NK-92 (cell line): ENCODE data around the gene SORCS2.

Experiments
- DNase-seq: peaks from one replicate; lab custom pipeline; 2025; ENCODE audit not compliant: unreplicated experiment; lab: John Stamatoyannopoulos, UW

The SORCS2 gene

DNA sequence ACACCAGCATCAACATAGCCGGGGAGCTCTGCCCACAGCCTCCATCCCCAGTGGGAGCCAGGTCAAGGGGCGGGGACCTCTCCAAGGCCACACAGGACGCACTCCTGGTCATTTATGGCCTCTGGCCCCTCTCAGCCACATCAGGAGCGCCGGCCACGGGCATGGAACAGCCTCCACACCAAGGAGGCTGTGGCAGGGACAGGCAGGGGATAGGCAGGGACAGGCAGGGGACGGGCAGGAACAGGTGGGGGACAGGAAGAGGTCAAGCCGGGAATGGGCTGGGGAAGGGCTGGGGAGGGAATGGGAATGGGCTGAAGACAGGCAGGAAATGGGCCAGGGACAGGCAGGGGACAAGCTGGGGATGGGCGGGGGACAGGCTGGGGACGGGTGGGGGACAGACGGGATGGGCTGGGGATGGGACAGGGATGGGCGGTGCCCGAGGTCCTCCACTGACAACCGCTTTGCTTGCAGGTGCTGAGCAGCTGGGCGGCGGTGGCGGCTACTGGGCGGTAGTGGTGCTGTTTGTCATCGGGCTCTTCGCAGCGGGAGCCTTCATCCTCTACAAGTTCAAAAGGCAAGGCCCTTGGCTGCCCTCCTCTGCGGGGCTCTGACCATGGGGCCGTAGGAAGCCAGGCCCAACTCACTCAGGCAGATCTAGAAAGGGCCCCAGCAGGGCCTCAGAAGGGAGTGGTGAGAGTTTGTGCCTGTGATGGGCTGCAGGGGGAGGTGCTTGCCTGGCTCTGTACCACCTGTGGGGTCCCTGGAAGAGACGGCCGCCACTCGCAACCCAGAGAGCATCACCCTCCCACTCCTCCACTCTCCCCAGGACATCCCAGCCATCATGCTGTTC, 541.7 kb downstream of the SORCS2 start:
- no peak for DNase-seq

DNA sequence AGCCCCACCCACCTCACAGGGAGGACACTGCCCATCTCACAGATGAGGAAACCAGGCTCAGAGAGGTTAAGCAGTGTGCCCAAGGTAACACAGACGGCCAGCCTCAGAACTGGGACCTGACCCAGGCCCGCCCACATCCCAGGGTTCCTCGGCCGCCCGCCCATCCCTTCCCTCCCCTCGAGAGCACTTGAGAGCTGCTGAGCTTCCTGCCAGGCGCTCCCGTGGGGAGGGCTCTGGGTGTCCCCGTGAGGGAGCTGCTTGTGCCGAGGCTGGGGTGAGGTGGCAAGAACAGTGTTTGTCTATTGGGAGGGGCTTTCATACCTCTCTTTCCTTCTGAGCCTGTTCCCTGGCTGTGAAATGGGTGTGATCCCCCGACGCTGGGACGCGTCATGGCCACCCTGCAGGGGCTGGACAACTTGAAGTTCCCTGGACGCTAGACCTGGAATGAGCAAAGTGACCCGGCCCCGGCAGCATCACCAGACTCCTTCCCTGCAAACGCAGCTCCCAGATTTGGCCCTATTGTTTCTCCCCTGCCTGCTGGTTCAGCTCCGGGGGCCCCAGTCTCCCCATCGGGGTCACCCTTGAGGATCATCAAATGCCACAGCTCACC, 542.4 kb downstream of the SORCS2 start:
- DNase-seq = no peak

DNA sequence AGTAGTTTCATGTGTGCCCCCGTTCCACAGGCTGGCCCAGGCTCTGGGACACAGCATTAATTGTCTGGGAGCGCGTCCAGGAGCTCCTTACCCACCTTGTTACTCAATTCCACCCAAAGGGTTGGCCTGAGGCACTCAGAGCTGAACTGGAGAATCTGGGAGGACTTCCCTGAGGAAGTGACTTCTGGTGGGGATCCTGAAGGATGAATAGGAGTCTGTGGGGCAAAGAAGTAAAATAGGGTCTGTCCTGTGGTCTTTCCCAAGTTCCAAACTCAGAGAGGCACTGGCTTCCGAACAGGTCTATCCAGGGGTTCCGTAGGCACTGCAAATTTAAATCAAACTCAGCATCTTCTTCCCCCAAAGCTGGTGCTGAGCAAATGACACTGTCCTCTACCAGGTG, 543.1 kb downstream of the SORCS2 start:
- DNase-seq = no peak

DNA sequence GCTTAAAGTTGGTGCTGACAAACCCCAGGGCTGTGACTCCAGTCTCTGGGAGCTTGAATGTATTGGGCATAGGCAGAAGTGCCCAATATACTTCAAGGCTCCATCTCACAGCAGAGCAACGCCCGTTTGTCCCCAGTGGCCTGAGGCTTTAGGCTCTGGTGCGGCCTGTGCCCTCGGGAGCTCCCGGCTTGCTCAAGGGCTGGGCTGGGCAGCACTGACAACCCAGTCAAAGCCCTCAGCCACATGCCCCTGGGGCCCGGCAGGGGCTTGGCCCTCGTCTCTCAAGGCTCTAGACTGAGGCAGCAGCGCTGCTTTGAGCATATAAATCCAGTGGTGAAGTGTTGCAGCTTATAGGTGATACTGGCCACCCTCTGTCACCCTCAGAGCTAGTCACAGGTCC, 543.6 kb downstream of the SORCS2 start:
- DNase-seq = no peak

DNA sequence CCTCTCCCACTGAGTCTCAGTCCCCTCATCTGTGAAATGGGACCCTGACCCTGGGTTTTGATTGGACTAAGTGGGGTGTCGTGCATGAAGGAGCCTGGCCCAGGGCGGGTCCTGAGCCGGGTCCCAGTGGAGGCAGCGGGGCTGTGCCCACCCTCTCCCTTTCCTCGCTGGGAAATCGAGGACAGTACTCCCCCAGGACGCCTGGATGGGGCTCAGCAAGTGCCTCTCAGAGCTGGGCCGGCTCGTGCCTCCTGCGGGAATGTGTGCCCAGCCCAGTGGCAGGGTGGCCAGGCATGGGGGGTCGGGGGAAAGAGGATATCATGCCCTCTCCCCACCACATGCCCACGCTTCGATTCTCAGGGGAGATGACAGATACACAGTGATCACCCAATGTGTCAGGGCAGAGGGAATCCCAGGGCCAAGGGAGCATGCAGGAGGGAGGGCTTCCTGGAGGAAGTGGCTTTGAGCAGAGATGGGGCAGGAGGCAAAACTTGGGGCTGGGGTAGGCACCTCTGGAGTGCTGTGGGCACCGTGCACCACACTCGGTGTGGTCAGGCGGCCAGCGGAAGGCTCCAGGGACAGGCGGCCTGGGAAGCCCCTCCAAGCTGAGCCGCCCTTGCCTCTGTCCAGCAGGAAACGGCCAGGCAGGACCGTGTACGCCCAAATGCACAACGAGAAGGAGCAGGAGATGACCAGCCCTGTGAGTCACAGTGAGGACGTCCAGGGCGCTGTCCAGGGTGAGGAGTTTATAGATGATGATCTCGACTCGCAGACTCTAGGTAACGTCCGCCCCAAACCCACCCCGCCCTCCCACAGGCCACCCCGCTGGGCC, 544.3 kb downstream of the SORCS2 start:
- no peak for DNase-seq

DNA sequence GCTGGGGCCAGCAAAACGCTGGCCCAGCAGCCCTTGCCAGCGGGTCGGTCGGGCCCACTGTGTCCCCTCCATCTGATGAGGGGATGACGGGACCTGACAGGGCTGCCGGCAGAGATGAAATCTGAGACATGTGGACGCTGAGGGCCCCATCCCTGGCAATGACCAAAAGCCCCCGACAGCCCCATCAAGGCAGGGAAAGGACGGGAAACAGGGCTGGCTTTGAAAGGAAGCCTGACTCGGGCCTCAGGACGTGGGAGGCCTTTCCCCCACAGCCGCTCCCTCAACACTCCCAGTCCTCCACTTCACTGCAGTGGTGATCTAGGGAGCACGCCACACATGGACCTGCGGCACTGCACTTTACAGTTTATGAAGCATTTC, 544.9 kb downstream of the SORCS2 start:
- DNase-seq = no peak

DNA sequence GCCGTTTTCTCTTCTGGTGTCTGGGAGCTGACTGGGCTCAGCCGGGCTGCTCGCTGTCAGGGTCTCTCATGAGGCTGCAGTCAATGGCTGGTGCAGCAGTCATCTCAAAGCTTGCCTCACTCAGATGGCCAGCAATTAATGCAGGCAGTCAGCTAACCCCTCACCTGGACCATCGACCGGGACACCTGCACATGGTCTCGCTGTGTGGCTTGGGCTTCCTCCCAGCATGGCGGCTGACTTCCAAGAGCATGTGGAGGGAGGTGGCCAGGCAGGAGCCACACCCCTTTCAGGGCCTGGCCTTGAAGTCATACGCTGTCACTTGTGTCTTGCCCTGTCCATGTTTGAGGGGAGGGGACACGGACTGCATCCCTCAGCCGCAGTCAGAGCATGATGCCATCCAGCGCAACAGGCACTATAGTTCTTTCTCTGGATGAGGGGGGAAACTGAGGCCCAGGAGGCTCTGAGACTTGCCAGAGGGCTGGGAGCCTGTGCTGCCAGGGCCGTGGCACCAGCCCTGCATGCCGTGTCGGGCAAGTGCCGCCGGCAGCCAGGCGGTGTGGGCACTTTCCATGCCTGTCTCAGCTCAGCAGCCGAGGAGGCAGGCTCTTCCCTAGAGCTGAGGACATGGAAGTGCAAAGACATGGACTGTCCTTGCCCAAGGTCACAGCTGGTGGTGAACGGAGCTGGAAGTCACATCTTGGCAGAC, 545.6 kb downstream of the SORCS2 start:
- no peak for DNase-seq

DNA sequence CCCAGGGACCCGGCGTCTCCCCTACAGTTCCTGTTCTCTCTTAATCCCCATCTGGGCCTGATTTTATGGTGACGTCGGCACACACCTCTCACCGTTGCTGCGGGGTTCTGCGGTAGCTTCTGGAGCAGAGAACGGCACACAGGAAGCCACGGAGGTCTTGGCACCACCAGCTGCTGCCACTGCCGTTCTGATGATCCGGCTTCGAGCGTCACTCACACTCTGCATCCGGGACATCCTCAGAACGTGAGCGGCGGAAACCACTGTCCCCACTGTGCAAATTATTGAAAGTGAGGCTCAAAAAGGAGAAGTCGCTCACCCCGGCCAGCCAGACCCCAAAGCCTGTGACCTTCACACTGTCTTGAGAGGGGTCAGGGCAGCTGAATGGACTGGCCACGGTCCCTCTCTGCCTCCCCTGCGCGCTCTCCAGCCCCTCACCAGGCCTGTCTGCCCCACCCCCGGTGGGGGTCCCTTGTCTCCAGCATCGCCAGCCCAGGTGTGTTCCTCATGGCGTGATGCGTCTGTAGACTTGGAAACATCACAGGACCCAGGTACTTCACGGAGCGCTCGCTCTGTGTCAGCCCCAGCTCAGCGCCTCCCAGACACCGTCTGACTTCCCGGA, 546.2 kb downstream of the SORCS2 start:
- no peak for DNase-seq

DNA sequence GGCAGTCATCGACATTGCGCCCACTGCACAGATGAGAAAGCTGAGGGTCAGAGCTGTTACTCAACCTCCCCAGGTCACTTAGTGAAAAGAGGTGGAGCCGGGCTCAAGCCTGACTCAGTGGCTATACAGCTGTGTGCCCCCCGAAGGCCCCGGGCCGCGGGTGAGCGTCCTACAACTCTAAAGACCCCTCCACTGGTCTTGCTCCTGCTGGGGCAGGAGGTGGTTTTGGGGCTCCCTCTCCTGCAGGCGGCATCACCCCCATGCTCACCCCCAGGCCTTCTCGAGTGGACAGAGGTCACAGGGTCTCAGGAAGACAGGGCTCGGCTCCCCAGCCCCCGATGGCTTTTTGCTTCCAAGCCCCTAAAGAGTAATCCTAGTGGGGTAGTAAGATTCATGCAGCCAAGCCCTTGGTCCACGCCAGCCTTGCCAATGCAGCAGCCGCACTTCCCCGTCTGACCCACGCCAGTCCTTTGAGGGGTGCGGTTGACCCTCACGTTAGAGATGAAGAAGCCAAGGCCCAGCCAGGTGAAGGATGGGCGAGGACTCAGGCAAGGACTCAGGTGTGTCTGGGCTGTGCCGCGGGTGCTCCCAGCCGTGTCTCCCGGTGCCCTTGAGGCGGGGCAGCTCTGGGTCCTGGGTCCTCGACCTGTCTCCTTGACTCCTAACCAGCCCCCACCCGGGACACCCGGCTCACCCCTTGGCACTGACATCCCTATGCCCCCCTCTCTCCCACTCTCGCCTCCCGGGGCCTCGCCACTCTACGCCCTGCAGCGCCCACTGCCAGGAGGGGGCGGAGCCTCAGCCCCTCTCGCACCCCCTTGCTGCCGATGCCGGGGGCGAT, 547.0 kb downstream of the SORCS2 start:
- no peak for DNase-seq

DNA sequence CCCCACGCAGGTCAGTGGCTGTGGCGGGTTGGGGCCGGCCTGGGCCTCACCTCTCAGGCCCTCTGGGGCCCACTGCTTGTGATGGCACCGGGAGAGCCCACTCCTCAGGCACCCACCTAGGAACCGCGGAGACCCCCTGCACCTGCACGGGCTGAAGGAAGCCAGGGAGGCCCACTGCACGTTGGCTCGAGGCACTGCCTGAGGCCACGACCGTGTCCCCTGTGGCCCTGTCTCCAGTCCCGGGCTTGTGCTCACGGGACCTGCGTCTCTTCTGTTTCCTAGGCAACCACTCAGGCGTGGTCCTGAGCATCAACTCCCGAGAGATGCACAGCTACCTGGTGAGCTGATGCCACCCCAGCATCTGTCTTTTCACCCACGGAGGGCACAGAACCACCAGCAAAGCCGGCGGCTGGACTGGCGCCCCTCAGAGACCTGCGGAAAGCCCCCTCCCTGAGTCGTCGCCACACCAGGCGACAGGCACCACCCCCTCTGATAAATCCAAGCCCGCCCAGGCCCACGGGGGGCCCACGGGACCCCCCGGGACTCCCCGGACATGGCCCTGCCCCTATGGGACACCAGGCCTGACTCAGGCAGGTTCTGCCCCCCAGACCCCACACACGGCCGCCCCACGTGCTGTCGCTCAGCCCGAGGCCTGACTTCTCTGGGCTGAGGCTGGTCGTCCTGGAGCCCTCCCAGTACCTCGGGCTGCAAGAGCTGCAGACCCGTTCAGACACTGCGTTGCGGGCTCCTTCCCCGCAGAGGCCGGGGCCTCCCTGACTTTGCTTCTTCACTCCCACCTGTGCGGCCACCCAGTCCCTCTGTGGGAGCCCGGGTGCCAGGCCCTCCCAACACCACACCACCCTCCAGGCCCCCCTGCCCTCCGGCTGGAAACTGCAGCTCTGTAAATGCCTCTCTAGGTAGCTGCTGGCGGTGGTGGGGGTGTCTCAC, 547.9 kb downstream of the SORCS2 start:
- no peak for DNase-seq

DNA sequence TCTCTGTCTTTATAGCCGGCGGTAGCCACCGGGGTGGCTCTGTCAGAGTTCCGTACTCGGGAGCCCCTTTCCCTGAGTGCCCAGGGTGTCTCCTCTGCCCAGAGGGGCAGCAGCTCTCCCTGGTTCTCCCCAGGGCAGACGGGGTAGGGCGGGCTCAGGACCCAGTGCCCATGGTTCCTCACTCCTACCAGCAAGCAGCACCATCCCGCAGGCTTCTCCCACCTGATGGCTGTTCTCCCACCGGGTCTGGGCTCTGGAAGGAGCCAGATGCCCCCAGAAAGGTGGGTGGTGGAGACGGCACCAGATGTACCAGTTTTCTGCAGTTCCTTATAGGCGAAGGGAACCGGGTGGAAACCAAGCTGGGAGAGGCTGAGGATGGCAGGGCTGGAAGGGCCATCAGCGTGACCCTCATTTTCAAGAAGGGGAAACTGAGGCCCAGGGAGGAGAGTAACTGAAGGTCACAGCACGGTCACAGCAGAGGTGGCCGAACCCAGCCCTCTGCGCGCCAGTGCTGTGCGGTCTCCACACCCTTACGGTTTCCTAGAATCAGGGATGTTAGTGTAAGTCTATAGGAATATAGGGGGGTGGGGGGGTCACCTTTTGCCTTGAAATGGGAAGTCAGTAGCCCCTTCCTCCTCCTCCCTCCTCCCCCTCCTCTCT, 548.7 kb downstream of the SORCS2 start:
- no peak for DNase-seq

DNA sequence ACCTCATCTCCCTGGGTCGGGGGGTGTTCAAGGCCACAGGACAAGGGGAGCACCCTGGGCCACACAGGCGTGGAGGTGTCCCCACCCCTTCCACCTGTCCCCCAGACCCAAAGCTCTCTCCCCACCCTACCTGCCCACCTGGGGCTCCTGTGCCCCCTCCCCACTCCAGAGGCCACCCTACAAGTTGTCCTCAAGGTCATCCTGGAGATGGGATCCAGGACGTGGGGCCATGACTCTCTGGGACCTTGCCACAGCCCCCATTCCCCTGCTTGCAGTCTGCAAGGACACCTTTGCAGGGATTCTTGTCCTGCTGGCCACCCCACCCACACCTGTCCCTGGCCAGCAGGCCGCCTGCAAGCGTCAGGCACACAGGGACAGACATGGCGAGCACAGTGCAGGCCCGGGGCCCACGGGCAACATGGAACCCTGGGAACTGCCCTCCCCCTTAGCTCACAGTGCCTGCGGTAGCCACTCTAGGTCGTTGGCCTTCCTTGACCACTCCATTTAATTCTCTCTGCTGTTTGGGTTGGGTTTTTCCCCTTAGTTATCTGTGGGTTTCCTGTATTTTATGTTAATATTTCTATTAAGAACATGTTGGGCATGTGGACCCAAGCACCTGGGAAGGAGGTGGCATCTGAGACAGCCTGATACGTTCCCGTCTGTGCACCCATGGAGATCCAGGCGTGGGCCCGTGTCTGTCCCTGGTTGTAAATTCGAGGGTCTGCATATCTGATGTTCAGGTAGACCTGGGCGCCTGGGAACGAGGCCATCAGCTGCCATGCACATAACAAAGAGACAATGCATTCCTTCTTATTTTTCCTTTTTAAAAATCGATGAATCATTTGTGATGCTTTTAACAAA, 549.8 kb downstream of the SORCS2 start:
- DNase-seq = no peak

DNA sequence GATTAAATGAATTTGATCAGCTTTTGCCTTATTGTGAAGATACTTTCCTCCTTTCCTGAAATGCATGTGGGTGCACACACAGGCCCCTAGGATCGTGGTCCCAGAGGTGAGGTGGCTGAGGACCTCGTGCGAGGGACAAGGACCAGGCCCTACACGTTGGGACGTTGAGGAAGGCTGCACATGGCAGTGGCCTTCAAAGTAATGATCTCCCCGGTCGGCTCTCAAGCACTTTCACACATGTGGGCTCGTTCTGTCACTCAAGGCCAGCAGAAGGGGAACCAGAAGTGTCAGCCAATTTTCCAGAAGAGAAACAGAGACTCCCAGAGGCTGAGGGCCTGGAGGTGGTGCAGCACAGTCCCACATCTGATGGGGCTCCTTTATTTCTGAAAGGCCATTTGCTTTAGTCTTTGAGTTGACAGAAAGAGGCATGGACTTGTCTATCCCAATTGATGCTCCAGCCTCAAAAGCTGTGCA, 550.5 kb downstream of the SORCS2 start:
- no peak for DNase-seq

DNA sequence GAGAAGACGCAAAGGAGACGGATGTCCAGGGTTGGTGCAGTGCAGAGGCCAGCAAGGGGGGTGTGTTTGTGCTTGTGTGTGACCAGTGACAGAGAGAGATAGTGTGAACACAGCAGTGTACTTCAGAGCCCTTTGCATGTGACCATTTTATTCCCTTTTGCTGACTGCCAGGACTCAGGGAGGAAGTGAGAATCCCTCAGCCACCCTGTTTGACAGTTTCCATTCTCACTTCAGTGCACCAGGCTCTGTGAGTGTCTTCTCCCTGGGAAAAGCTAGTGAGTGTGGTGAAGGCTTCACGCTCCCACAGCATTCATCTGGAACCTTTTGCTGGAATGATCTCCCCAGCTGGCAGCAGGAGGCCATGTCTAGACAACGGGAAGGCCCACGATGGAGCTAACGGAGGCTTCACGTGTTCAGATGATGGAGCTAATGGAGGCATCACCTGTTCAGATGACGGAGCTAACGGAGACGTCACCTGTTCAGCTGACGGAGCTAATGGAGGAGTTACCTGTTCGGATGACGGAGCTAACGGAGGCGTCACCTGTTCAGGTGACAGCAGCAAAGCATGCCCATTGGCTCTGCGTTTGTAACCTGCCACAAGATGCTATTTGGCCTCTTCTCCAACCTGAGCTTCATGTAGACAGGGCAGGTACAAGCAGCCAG, 551.9 kb downstream of the SORCS2 start:
- no peak for DNase-seq

DNA sequence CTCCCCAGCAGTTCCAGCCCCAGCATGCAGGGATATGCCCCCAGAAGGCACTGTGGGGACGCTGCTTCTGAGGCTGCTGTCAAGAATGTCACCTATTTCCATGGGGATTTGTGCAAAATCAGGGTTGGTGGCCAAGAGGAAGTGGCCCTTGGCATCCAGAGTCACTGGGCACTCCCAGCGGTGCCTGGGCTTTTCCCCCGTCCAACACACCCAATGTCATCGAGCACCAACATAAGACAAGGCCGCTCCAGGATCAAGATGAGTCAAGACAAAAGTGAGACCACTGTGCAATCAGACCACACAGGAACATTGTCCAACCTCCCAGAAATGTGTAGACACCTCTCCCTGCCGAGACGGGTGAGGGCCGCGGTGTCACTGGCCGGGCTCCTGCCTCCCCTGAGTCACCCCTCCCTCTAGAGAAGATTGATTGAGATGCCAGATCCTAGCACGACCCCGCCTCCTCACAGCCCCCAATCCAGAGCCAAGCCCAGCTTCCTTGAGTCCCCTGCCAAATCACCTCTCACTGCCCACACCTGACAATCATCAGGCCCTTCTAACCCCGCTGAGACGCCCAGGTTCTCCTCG, 553.1 kb downstream of the SORCS2 start:
- no peak for DNase-seq

DNA sequence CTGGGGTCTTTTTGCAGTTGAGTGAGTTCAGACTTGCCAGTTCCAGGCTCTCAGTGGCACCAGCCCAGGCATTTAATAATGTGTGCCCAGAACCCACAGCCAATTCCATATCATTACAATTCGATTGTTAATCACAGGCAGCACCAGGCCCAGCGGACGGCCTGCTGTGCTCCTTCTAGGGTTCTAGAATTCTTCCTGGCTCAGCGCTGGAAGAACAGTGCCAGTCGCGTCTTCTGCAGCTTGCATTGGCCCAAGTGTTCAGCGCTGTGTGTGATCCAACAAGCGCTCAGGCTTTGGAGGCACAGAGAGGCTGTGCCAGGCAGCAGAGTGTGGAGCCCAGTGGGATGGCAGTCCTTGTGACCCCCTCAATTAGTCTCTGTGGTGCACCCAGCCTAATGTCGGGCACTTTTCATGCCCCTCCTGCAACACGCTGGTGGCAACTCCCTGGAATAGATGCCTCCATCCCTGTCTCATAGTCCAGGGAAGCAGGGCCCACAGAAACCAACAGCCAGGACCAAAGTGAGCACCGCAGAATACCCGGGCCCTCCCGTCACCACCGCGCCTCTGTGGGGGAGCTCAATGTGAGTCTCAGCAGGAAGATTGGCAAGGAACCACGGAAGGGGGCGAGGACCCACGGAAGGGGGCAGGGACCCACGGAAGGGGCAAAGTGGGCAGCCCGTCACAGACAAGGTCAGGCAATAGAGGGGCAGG, 554.2 kb downstream of the SORCS2 start:
- DNase-seq = no peak
